OCI-LY3 (cell line): ENCODE data around the gene SNX21.

Source experiments
- H2AFZ ChIP-seq: fragments of 200-600, 300-600 bp; shearing (Covaris generic); 2 replicates; pipeline ENCODE4 v1.6.0; 2014; ENCODE audit warnings: antibody characterized with exemption, low read depth, low read length
- H3K27ac ChIP-seq: fragments of 200-600, 300-600 bp; sonication (generic); 2 replicates; pipeline ENCODE4 v1.5.1; 2014; ENCODE audit warnings: mild to moderate bottlenecking, low read length, moderate library complexity, mixed read lengths
- H3K27me3 ChIP-seq: fragments of 200-600, 300-600 bp; sonication (generic); 2 replicates; pipeline ENCODE4 v1.6.1; 2014; ENCODE audit warnings: low read depth, low read length, mixed read lengths
- H3K36me3 ChIP-seq: fragments of 200-600, 300-600 bp; sonication (generic); replicated peaks from 2 replicates; pipeline ENCODE3; 2014; ENCODE audit warnings: low read depth, low read length, mixed read lengths
- H3K4me1 ChIP-seq: fragments of 300-600, 200-600 bp; sonication (generic); 2 replicates; pipeline ENCODE4 v1.6.1; 2014; ENCODE audit warnings: low read length, mixed read lengths
- H3K4me2 ChIP-seq: fragments of 200-600, 300-600 bp; sonication (generic); 2 replicates; pipeline ENCODE4 v1.6.1; 2014; ENCODE audit warnings: low read length, mixed read lengths
- H3K4me3 ChIP-seq: fragments of 300-600, 200-600 bp; sonication (generic); 2 replicates; pipeline ENCODE4 v1.5.1; 2014; ENCODE audit warnings: antibody characterized with exemption, mild to moderate bottlenecking, low read length, moderate library complexity
- H3K79me2 ChIP-seq: fragments of 300-600, 200-600 bp; shearing (Covaris generic); 2 replicates; pipeline ENCODE4 v1.6.1; 2014; ENCODE audit warnings: mild to moderate bottlenecking, low read length, mixed read lengths
- H3K9ac ChIP-seq: fragments of 300-600, 200-600 bp; shearing (Covaris generic); 2 replicates; pipeline ENCODE4 v1.6.0; 2014; ENCODE audit warnings: mild to moderate bottlenecking, low read length, moderate library complexity
- H3K9me3 ChIP-seq: fragments of 200-600, 300-600 bp; shearing (Covaris generic); 2 replicates; pipeline ENCODE4 v1.6.1; 2014; ENCODE audit warnings: low read length, mixed read lengths; ENCODE audit not compliant: insufficient read depth
- H4K20me1 ChIP-seq: fragments of 200-600, 300-600 bp; sonication (generic); 2 replicates; pipeline ENCODE4 v1.6.1; 2016; ENCODE audit warnings: low read length, mixed read lengths; ENCODE audit not compliant: insufficient read depth
- EZH2phosphoT487 ChIP-seq: fragments of 200-600 bp; shearing (Covaris generic); IDR thresholded peaks from 2 replicates; pipeline ENCODE4 v1.6.1; 2018; ENCODE audit warnings: antibody characterized with exemption, mixed run types, low read depth
- TF ChIP-seq, protein P1 (sequence below): fragments of 200-600, 300-600 bp; sonication (generic); IDR thresholded peaks from 2 replicates; pipeline ENCODE4 v1.5.1; 2014; ENCODE audit warnings: antibody characterized with exemption, low read length, low read depth

SNX21 gene

GRCh38 chr20:45810191-45810970, 23.2 kb upstream of the SNX21 start:
- Histone ChIP-seq H3K9ac (no peak overlapping the region), H3K4me1 (peaks cover 12% of the 10 kb centered on the region), H3K9me3 (no peaks in the 10 kb centered on the region), H3K4me3 (no peak overlapping the region), H3K27me3 (no peaks in the 10 kb centered on the region), H3K4me2 (no peak overlapping the region), H3K27ac (no peak overlapping the region), H3K79me2 (peaks cover 24% of the 10 kb centered on the region), H3K36me3 (peaks cover 51% of the 10 kb centered on the region), H4K20me1 (peaks cover 1% of the 10 kb centered on the region; the same call in 1 of the 2 replicates), H2AFZ (no peak overlapping the region)
- TF ChIP-seq EZH2phosphoT487 = no peak
- TF ChIP-seq, protein P1, sequence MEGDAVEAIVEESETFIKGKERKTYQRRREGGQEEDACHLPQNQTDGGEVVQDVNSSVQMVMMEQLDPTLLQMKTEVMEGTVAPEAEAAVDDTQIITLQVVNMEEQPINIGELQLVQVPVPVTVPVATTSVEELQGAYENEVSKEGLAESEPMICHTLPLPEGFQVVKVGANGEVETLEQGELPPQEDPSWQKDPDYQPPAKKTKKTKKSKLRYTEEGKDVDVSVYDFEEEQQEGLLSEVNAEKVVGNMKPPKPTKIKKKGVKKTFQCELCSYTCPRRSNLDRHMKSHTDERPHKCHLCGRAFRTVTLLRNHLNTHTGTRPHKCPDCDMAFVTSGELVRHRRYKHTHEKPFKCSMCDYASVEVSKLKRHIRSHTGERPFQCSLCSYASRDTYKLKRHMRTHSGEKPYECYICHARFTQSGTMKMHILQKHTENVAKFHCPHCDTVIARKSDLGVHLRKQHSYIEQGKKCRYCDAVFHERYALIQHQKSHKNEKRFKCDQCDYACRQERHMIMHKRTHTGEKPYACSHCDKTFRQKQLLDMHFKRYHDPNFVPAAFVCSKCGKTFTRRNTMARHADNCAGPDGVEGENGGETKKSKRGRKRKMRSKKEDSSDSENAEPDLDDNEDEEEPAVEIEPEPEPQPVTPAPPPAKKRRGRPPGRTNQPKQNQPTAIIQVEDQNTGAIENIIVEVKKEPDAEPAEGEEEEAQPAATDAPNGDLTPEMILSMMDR = no peak

DNA sequence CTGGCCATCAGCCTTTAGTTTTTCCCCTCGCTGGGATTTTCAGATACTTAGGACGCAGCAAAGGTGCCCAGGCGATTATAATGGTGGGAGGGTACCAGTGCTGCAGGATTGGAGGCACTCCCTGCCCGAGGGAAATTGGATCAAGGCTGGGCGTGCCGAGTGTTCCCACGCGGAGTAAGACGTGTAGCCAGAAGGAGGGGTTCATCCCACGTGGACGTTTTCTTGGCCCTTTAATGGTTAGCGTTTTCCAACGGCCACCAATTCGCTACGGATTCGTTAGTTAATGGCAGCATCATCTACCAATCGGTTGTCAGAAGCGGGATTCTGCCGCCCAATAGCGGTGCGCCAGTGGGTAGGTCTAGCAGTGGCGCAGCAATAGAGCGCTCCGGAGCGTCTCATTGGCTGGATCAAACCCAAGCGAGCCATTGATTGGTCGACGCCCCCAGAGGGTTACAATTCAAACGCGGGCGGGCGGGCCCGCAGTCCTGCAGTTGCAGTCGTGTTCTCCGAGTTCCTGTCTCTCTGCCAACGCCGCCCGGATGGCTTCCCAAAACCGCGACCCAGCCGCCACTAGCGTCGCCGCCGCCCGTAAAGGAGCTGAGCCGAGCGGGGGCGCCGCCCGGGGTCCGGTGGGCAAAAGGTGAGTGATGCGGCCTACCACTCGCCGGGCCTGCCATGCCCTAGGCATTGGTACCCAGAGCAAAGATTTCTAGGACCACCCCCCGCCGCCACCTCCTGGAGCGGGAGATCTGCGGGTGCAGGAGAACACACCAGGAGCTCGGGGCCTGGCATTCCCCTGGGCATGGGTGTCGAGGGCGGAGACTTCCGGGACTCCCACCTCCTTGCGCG, 21.2 kb upstream of the SNX21 start, which contains the start of gene UBE2C:
Gene UBE2C, plus strand, starts transcription at position 488 of the 849 bp plus-strand sequence. Its CDS starts 52 bp downstream, at position 540.
- H4K20me1 ChIP-seq = peaks cover 13% of the 10 kb centered on the region; the same call in 1 of the 2 replicates
- H3K9me3 ChIP-seq = no peaks in the 10 kb centered on the region
- H3K36me3 ChIP-seq = peaks cover 63% of the 10 kb centered on the region
- no peaks in the 10 kb centered on the region for H3K27me3 ChIP-seq
- no peak for TF ChIP-seq EZH2phosphoT487
- TF ChIP-seq, protein P1 = no peak
- peak within 1 kb of the TSS; percentile 95 for H3K9ac ChIP-seq
- H3K79me2 ChIP-seq = peaks cover 27% of the 10 kb centered on the region
- peaks cover 12% of the 10 kb centered on the region for H3K4me1 ChIP-seq
- H3K27ac ChIP-seq = peak within 1 kb of the TSS; percentile 79
- H3K4me2 ChIP-seq = peak within 1 kb of the TSS; percentile 94
- H2AFZ ChIP-seq = peak within 1 kb of the TSS; percentile 60
- peak within 1 kb of the TSS; percentile 88 for H3K4me3 ChIP-seq

- peak overlapping the region; percentile 95 for H3K9ac ChIP-seq
- peaks cover 12% of the 10 kb centered on the region for H3K4me1 ChIP-seq
- H3K4me3 ChIP-seq = peak overlapping the region; percentile 88
- H2AFZ ChIP-seq = peak overlapping the region; percentile 45; the same call in 1 of the 2 replicates
- peaks cover 67% of the 10 kb centered on the region for H3K36me3 ChIP-seq
- H4K20me1 ChIP-seq = peaks cover 13% of the 10 kb centered on the region; the same call in 1 of the 2 replicates
- H3K79me2 ChIP-seq = peaks cover 27% of the 10 kb centered on the region
- peak overlapping the region; percentile 79 for H3K27ac ChIP-seq
- H3K9me3 ChIP-seq = no peaks in the 10 kb centered on the region
- no peak for TF ChIP-seq EZH2phosphoT487
- TF ChIP-seq, protein P1 = no peak
- H3K4me2 ChIP-seq = peak overlapping the region; percentile 94
- H3K27me3 ChIP-seq = no peaks in the 10 kb centered on the region
Measured at GRCh38 chr20:45813006-45813340, 20.6 kb upstream of the SNX21 start.

DNA sequence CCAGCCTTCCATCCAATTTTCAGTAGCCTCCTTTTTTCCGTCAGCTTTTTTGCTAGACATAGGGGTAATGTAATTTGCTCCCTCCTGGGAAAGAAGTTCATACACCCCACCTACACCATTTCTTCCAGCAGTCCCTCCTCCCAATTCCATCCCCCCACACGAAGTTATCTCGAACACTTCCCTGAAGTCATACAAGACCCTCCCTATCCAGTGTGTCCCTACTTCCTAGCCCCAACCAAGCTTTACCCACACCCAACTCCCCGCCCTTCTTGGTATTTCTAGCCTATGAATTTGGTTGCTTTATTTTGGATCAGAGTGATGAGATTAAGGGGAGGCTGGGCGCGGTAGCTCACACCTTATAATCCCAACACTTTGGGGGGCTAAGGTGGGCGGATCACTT, 20.1 kb upstream of the SNX21 start:
- peak overlapping the region; percentile 79 for H3K27ac ChIP-seq
- peak overlapping the region; percentile 95 for H3K9ac ChIP-seq
- H3K4me1 ChIP-seq = peaks cover 12% of the 10 kb centered on the region
- H3K27me3 ChIP-seq = no peaks in the 10 kb centered on the region
- TF ChIP-seq, protein P1 = no peak
- no peak for TF ChIP-seq EZH2phosphoT487
- H3K4me3 ChIP-seq = peak overlapping the region; percentile 88
- H4K20me1 ChIP-seq = peaks cover 13% of the 10 kb centered on the region; the same call in 1 of the 2 replicates
- H3K4me2 ChIP-seq = peak overlapping the region; percentile 94
- peaks cover 27% of the 10 kb centered on the region for H3K79me2 ChIP-seq
- H3K36me3 ChIP-seq = peaks cover 66% of the 10 kb centered on the region
- no peaks in the 10 kb centered on the region for H3K9me3 ChIP-seq
- H2AFZ ChIP-seq = no peak overlapping the region
